Forelimb muscle (tissue), 1 donor: ENCODE data around the gene HGFAC. TPM values are rescaled to one million over a fixed set of nuclear protein-coding genes. Genes with fewer than 3 reads are reported as not detected.

Experiments used
- DNase-seq: peaks from one replicate; pipeline ENCODE4 v3.0.0-alpha.2; 2013; ENCODE audit warnings: low read depth
- polyA plus RNA-seq: library from polyadenylated mRNA; unstranded; fragments of 120-200 nt; gene quantifications from one replicate; pipeline ENCODE4 v1.2.1, GENCODE V29; 2013; ENCODE audit not compliant: insufficient read length

Gene HGFAC
- polyA plus RNA-seq, 1 donor: 1.3 TPM

GRCh38 chr4:3485886-3486540 is 44.2 kb downstream of the HGFAC start:
- no peak for DNase-seq

GRCh38 chr4:3486541-3487540 is 45.1 kb downstream of the HGFAC start:
- DNase-seq: no peak

DNA sequence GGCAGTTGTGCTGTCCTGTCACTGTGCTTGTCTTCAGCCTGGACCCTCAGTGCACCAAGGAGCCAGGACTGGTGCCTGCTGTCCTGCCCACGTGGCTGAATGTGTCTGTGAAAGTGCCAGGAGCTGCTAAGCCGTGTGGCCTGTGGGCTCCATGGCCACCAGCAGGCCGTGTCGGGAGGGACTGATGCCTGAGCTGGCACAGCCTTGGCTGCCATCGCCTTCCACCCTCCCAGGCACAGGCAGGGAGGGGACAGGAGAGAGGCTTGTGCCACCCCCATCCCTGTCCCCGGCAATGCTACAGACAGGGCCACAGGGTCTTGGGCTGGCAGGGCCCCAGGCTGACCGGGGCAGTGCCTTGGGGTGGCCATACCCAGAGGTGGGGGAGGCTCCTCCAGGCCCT is 46.1 kb downstream of the HGFAC start:
- no peak for DNase-seq

GRCh38 chr4:3488820-3489219 is 47.1 kb downstream of the HGFAC start:
- DNase-seq: no peak

GRCh38 chr4:3489451-3489962 is 47.7 kb downstream of the HGFAC start:
- DNase-seq: no peak

DNA sequence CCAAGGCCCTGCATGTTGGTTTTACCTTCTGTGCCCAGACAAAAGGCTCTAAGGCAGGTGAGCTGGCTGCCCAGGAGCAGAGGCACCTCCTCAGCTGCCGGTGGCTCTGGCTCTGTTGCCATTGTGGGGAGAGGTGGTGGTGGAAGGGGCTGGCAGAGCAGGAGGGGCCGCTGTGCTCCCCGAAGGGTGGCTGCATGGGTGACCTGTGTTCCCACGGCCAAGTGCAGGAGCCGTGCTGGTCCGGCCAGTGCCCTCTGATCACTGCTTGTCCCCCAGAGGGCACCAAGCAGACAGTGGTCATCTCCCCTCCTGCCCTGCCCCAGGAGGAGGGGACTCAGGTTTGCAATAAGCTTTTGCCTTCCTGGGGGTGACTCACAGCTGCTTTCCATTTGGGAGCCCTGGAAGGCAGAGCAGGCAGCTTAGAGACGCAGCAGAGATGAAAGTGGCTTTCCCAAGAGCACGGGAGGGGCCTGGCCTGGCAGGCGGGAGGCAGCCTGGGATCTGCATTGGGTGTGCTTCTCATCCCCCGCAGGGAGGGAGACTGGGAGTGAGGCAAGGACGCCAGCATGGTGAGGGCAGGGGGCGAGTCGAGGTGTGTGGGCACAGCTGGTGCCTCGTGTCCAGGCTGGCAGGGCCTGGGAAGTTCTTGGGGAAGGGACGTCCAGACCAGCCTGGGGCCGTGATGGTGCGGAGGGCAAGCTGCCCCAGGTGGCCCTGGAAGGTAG is 50.1 kb downstream of the HGFAC start:
- DNase-seq: no peak

DNA sequence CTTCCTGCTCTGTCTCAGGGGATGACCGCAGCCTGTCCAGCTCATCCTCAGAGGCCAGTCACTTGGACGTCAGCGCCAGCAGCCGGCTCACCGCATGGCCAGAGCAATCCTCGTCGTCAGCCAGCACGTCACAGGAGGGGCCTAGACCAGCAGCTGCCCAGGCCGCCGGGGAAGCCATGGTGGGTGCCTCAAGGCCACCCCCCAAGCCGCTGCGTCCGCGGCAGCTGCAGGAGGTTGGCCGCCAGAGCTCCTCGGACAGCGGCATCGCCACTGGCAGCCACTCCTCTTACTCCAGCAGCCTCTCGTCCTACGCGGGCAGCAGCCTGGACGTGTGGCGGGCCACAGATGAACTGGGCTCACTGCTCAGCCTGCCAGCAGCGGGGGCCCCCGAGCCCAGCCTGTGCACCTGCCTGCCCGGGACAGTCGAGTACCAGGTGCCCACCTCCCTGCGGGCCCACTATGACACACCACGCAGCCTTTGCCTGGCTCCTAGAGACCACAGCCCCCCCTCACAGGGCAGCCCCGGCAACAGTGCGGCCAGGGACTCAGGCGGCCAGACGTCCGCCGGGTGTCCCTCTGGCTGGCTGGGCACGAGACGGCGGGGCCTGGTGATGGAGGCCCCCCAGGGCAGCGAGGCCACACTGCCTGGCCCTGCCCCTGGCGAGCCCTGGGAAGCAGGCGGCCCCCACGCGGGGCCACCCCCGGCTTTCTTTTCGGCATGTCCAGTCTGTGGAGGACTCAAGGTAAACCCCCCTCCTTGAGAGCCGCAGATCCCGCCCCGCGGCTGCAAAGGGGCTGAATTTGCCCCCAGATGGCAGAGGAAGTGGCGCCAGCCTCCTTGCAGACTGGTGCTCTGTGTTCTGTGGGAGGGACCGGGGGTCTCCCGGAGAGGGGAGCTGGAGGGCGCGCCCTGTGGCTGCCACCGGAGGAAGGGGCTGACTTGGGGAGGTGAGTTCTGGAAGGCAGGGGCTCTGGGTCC is 51.3 kb downstream of the HGFAC start:
- DNase-seq: no peak

GRCh38 chr4:3493720-3494461 is 52.1 kb downstream of the HGFAC start:
- no peak for DNase-seq

DNA sequence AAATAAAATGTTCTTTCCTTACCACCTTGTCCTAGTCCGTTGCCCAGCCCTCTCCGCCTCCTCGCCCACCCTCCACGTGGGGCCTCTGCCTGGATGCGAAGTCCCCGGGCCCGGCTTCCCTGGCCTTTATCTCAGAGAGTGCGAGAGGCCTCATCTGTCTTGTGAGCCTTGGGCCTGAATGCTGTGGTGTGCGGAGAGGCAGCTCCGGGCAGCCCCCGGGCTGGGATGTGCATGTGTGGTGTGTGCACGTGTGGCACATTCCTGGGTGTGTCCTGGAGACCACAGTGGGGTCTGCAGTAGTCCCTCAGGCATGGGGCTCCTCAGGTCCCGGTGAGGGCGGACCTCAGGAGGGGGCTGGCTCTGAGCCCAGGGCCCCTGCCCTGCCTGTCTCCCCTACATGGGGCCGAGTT is 52.7 kb downstream of the HGFAC start:
- DNase-seq: no peak

DNA sequence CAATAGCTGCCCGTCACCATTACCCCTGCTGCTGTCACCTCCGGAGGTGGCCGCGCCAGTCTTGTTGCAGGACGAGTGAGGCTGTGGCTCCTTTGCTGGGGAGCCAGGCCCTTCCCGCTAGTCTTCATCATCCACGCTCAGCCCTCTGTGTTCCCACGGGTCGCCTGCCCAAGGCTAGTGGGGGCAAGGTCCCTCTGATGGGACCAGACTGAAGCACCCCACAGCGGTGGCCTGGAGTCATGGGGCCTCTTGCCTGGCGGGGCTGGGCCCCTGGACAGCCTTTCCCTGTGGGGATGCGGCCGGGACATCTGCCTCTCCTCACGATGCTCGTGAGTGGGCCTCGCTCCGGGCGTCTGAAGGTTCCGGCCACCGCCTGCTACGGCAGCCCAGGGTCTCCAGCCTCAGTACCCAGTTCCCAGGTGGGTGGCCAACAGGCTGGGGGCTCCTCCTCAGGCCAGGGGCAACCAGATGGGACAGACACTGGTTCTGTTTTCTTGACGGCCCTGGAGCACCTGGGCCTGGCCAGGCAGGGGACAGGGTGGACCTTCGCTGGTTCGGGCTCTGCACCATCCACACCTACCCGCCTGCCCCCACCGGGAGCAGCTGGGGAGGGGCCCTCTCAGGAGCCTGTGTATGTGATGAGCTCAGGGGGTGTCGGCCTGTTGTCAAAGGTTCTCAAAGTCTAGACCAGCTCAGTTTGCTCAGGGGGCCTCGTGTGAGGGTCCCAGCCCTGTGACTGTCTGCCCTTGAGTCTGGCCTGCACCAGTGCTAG is 53.6 kb downstream of the HGFAC start:
- no peak for DNase-seq

GRCh38 chr4:3496021-3496420 is 54.3 kb downstream of the HGFAC start:
- no peak for DNase-seq

DNA sequence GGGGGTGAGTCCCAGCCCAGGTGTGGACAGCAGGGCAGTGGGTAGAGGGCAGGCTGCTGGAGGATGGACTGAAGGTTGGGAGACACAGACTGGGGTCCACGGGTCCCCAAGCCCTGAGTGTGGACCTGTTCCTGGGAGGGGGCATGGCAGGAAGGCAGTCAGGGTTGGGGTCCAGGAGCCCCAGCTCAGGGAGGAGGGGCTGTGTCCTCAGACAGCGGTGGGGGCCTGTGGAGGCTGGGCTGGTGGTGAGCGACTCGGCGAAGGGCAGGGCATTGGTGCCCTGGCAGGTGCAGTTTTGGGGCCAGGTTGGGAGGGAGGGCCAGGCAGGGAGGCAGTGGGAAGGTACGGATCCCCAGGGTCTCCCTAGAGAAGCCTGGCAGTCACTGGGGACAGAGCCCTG is 55.3 kb downstream of the HGFAC start:
- no peak for DNase-seq

- no peak for DNase-seq
Measured at GRCh38 chr4:3497523-3498389, 56.0 kb downstream of the HGFAC start.

GRCh38 chr4:3498407-3498806 is 56.6 kb downstream of the HGFAC start:
- DNase-seq: no peak
